Peyer's patch (tissue), 4 donors: ENCODE data around the gene FAM171A1. TPM values are rescaled to one million over a fixed set of nuclear protein-coding genes. Genes with fewer than 3 reads are reported as not detected.

ENCODE experiments used
- DNase-seq, 3 donors: peaks; one replicate each; pipeline ENCODE4 v3.0.0-alpha.2; 2017 to 2019
- H3K27ac ChIP-seq, 4 donors: fragments of 200-600 bp; sonication (generic); one replicate each; pipeline ENCODE4 v1.5.1; 2016 to 2019
- H3K27me3 ChIP-seq, 2 donors: fragments of 200-600 bp; sonication (generic); one replicate each; pipeline ENCODE4 v1.5.1; 2019
- H3K36me3 ChIP-seq, 3 donors: fragments of 200-600 bp; sonication (generic); one replicate each; pipeline ENCODE4 v1.5.1; 2016 to 2019
- H3K4me1 ChIP-seq, 4 donors: fragments of 200-600 bp; sonication (generic); one replicate each; pipeline ENCODE4 v1.5.1; 2016 to 2019
- H3K4me3 ChIP-seq, 4 donors: fragments of 200-600 bp; sonication (generic); 1 replicate in 3 of 4; 2 replicates in 1 of 4; pipeline ENCODE4 v1.5.1; 2016 to 2019; ENCODE audit warnings: mild to moderate bottlenecking in 1 of 4
- H3K9me3 ChIP-seq, 4 donors: fragments of 200-600 bp; sonication (generic); one replicate each; pipeline ENCODE4 v1.5.1; 2016 to 2019; ENCODE audit warnings: mild to moderate bottlenecking in 1 of 4
- POLR2A ChIP-seq, 2 donors: fragments of 450-650 bp; IDR thresholded peaks; one replicate each; pipeline ENCODE4 v1.5.1; 2017; ENCODE audit warnings: antibody characterized with exemption in 2 of 2, mild to moderate bottlenecking in 2 of 2, moderate library complexity in 2 of 2
- total RNA-seq, 4 donors: library from RNA; depleted of rRNA; stranded (reverse); fragments of >200 nt; gene quantifications; one replicate each; pipeline ENCODE4 v1.1.0, GENCODE V29; 2016
- TF ChIP-seq, protein P1 (sequence below), 6 experiments: fragments of 450-650 bp in 4 of 6; fragments of 200-600 bp in 2 of 6; sonication (generic) in 1 of 6; IDR thresholded peaks; one replicate each; pipeline ENCODE4 v1.5.1; 2017 to 2019; ENCODE audit warnings: antibody characterized with exemption in 6 of 6, mild to moderate bottlenecking in 3 of 6, moderate library complexity in 1 of 6

Gene FAM171A1
- total RNA-seq, 4 donors from 2014 or later, result 14.7 to 37.1 (median 24.5) TPM

GRCh38 chr10:15265056-15265455 is 106.0 kb downstream of the FAM171A1 start:
- no peak for DNase-seq
- Histone ChIP-seq H3K4me1 (no peaks in the 10 kb centered on the region), H3K27ac (no peak overlapping the region), H3K4me3 (no peak overlapping the region), H3K9me3 (no peaks in the 10 kb centered on the region), H3K36me3 (no peaks in the 10 kb centered on the region), H3K27me3 (no peaks in the 10 kb centered on the region)
- TF ChIP-seq, protein P1, sequence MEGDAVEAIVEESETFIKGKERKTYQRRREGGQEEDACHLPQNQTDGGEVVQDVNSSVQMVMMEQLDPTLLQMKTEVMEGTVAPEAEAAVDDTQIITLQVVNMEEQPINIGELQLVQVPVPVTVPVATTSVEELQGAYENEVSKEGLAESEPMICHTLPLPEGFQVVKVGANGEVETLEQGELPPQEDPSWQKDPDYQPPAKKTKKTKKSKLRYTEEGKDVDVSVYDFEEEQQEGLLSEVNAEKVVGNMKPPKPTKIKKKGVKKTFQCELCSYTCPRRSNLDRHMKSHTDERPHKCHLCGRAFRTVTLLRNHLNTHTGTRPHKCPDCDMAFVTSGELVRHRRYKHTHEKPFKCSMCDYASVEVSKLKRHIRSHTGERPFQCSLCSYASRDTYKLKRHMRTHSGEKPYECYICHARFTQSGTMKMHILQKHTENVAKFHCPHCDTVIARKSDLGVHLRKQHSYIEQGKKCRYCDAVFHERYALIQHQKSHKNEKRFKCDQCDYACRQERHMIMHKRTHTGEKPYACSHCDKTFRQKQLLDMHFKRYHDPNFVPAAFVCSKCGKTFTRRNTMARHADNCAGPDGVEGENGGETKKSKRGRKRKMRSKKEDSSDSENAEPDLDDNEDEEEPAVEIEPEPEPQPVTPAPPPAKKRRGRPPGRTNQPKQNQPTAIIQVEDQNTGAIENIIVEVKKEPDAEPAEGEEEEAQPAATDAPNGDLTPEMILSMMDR (IDR thresholded peaks at IDR 0.05), result no peak
- no peak for TF ChIP-seq POLR2A (IDR thresholded peaks at IDR 0.05)

DNA sequence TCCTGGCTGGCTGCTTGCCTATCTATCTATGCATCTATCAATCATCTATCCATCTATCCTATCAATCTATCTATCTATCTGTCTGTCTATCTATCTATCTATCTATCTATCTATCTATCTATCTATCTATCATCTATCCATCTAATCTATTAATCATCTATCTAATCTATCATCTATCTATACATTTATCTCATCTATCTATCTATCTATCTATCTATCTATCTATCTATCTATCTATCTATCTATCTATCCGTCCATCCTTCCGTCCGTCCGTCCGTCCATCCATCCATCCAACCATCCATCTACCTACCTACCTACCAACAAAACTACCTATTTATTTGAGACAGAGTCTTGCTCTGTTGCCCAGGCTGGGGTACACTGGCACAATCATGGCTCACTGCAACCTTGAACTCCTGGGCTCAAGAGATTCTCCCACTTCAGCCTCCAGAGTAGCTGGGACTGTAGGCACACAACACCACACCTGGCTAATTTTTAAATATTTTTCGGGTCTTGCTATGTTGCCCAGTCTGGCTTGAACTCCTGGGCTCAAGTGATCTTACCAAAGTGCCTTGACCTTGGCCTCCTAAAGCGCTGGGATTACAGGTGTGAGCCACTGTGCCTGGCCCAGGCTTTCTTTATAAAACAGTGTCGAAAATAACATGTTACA is 107.3 kb downstream of the FAM171A1 start:
- H3K9me3 ChIP-seq, result no peaks in the 10 kb centered on the region
- no peaks in the 10 kb centered on the region for H3K4me1 ChIP-seq
- no peaks in the 10 kb centered on the region for H3K36me3 ChIP-seq
- no peak for DNase-seq
- no peak for TF ChIP-seq POLR2A (IDR thresholded peaks at IDR 0.05)
- TF ChIP-seq, protein P1 (IDR thresholded peaks at IDR 0.05), result no peak
- H3K4me3 ChIP-seq, result no peak overlapping the region
- no peaks in the 10 kb centered on the region for H3K27me3 ChIP-seq
- H3K27ac ChIP-seq, result no peak overlapping the region

DNA sequence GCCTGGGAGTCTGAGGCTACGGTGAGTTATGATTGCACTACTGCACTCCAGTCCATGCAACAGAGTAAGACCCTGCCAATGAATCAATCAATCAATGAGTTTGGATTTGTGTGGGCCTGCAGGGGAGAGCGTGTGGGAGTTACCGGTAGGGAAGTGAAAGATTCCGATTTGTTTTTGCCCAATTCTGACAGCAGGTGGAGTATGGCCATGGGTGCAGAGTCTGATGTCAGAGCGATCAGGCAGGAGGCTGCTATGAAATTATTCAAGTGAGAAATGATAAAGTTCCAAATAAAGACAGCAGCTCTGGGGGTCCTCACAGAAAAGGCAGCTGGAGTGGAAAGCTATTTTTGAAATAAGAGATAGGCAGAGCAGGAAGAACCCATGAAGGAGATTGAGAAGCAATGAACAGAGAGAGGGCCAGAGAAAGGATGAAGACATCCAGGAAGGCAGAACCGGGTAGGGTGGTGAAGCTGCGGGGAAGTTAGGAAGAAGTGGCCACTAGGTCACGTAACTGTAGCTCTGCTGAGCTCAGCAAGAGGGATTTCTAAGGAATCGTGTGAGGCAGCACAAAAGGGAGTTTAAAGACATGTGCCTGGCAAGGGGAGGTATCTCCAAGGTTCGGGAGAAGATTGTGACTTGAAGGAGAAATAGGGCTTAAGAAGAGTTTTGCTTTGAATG is 108.9 kb downstream of the FAM171A1 start:
- H3K4me1 ChIP-seq, result no peaks in the 10 kb centered on the region
- no peaks in the 10 kb centered on the region for H3K27me3 ChIP-seq
- H3K4me3 ChIP-seq, result no peak overlapping the region
- H3K36me3 ChIP-seq, result no peaks in the 10 kb centered on the region
- H3K27ac ChIP-seq, result no peak overlapping the region
- no peak for TF ChIP-seq POLR2A (IDR thresholded peaks at IDR 0.05)
- TF ChIP-seq, protein P1 (IDR thresholded peaks at IDR 0.05), result peak in 3 of 6 experiments; percentile 50 to 52 (median 50)
- H3K9me3 ChIP-seq, result no peaks in the 10 kb centered on the region
- DNase-seq, result no peak

DNA sequence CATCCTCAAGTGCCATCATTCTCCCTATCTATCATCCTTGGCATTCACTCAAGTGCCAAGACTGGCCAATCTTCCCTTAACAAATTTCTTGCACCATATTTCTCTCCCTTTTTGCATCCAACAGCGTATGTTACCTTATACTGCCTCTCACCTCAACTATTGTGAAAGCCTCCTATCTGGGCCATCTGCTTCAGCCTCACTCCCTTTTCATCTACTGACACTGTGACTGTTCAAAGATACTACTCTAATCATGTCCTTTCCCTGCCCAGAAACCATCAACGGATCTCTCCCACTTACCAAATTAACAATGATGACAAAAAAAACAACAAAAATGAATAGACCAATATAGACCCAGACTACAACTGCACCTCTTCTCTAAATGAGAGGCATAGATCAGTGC is 112.0 kb downstream of the FAM171A1 start:
- no peak for DNase-seq
- Histone ChIP-seq H3K27ac (no peak overlapping the region), H3K27me3 (no peaks in the 10 kb centered on the region), H3K36me3 (peaks cover 0 to under 1% (median 0%) of the 10 kb centered on the region in 3 donors), H3K4me3 (no peak overlapping the region), H3K9me3 (no peaks in the 10 kb centered on the region), H3K4me1 (no peaks in the 10 kb centered on the region)
- TF ChIP-seq, protein P1 (IDR thresholded peaks at IDR 0.05), result no peak
- no peak for TF ChIP-seq POLR2A (IDR thresholded peaks at IDR 0.05)

DNA sequence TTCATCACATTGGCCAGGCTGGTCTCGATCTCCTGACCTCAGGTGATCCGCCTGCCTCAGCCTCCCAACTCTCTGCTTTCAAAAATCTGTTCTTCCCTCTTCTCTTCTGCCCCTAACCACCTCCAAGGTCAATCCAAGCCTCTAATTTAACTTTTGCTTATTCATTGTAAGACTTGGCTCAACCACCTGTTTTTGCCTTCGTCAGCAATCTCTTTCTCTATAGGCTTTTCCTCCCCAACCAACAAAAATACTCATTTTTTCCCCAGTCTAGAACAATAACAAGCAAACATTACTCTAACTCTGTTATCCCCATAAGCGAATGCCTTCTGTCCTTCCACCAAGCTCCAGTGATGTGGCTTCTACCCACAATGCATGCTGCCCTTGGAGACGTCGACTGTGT is 112.8 kb downstream of the FAM171A1 start:
- no peak overlapping the region for H3K27ac ChIP-seq
- no peak for TF ChIP-seq POLR2A (IDR thresholded peaks at IDR 0.05)
- TF ChIP-seq, protein P1 (IDR thresholded peaks at IDR 0.05), result no peak
- H3K36me3 ChIP-seq, result peaks cover 0 to 6% (median 0%) of the 10 kb centered on the region in 3 donors
- H3K4me1 ChIP-seq, result no peaks in the 10 kb centered on the region
- H3K9me3 ChIP-seq, result no peaks in the 10 kb centered on the region
- no peaks in the 10 kb centered on the region for H3K27me3 ChIP-seq
- DNase-seq, result no peak
- H3K4me3 ChIP-seq, result no peak overlapping the region
